ENCODE data around the gene F2. TPM values are rescaled to one million over a fixed set of nuclear protein-coding genes. Genes with fewer than 3 reads are reported as not detected.

Gene F2
- total RNA-seq, 1 experiment from 2014 or later, result 0.47 TPM

GRCh38 chr11:46680815-46681214 is 38.2 kb upstream of the F2 start:
- CTCF ChIA-PET, result no interaction called here
- ATAC-seq (no peak), DNase-seq (ENCODE audit: low read depth, low spot score) (no peak)
- no peak overlapping the region for H3K27ac ChIP-seq (ENCODE audit: low read depth, low read length)
- no peak overlapping the region for H3K4me3 ChIP-seq (replicated peaks in 1 of 2; ENCODE audit: low read depth in 1 of 2, low read length in 2 of 2)
- H3K4me2 ChIP-seq (ENCODE audit: low read length), result no peak overlapping the region
- no peaks in the 10 kb centered on the region for H3K9me2 ChIP-seq (ENCODE audit: insufficient read depth)
- no peaks in the 10 kb centered on the region for H3K27me3 ChIP-seq (ENCODE audit: insufficient read depth, low read length)
- no peaks in the 10 kb centered on the region for H3K9me3 ChIP-seq (ENCODE audit: control insufficient read depth in 1 of 2, insufficient read depth in 1 of 2, low read depth in 1 of 2, low read length in 2 of 2)
- POLR2A ChIA-PET, result no interaction called here
- no peaks in the 10 kb centered on the region for H4K20me1 ChIP-seq (ENCODE audit: insufficient read depth)
- no TSS peak for BruUV-seq (replicated peaks)
- H2AFZ ChIP-seq (ENCODE audit: low read depth, low read length, poor library complexity, severe bottlenecking), result no peak overlapping the region
- peaks cover 4 to 20% of the 10 kb centered on the region in 2 experiments for H3K4me1 ChIP-seq (ENCODE audit: control insufficient read depth in 1 of 2, insufficient read depth in 2 of 2, low read length in 2 of 2)
- 0 out of 4 replicates have a peak, but pooled peaks cover 0 to 4% of the 10 kb centered on the region in 2 experiments for H3K36me3 ChIP-seq (ENCODE audit: control insufficient read depth in 1 of 2, insufficient read depth in 2 of 2, low read length in 2 of 2)
- TF ChIP-seq ATF3 (IDR thresholded peaks at IDR 0.05), result no peak
- TF ChIP-seq YY1 (IDR thresholded peaks at IDR 0.05; ENCODE audit: extremely low read depth, insufficient replicate concordance, low read depth, low read length), result no peak
- no peak for TF ChIP-seq MAX (IDR thresholded peaks at IDR 0.05)
- no peak for TF ChIP-seq ELF1 (IDR thresholded peaks at IDR 0.05; ENCODE audit: borderline replicate concordance, low read depth)
- TF ChIP-seq FOSL1 (IDR thresholded peaks at IDR 0.05; ENCODE audit: low read depth), result no peak
- TF ChIP-seq EZH2phosphoT487 (IDR thresholded peaks at IDR 0.05; ENCODE audit: borderline replicate concordance), result no peak
- no peak for TF ChIP-seq CTCF (IDR thresholded peaks at IDR 0.05 in 2 of 3, conservative IDR thresholded peaks at IDR 0.05 in 1 of 3; ENCODE audit: borderline replicate concordance in 1 of 3, insufficient read depth in 1 of 3, low read depth in 2 of 3, low read length in 2 of 3)
- TF ChIP-seq EGR1 (IDR thresholded peaks at IDR 0.05; ENCODE audit: low read depth), result no peak
- TF ChIP-seq TCF7L2 (IDR thresholded peaks at IDR 0.05; ENCODE audit: borderline replicate concordance, extremely low read depth, insufficient read depth, insufficient read length), result no peak
- H3K9ac ChIP-seq (ENCODE audit: low read length), result no peak overlapping the region
- intact Hi-C loops (cut with micrococcal nuclease), result no loop called here
- RAD21 ChIA-PET (ENCODE audit: low non-redundant PET in 1 of 2, low total read pairs in 2 of 2, uncharacterized antibody in 2 of 2, unreplicated experiment in 2 of 2), result no interaction called here
- no peaks in the 10 kb centered on the region for H3K79me2 ChIP-seq (ENCODE audit: insufficient read depth, low read length)
